Measurements from ENCODE around the gene LPIN2.

- TF ChIP-seq CTCF (IDR thresholded peaks at IDR 0.05), result no peak
- TF ChIP-seq POLR2A (IDR thresholded peaks at IDR 0.05), result no peak
Observed at GRCh38 chr18:2978661-2979106, 34.3 kb downstream of the LPIN2 start.
